Measurements from ENCODE around the gene PKP2.

Gene PKP2

GRCh38 chr12:32777159-32777558, 119.4 kb downstream of the PKP2 start:
- DNase-seq (ENCODE audit: low read depth, low spot score): no peak
- in situ Hi-C loops (cut with HindIII; ENCODE audit: low sequenced_read_pairs): no loop called here
- no peak for TF ChIP-seq CTCF (IDR thresholded peaks at IDR 0.05; ENCODE audit: low read depth, low read length)
- no peak overlapping the region for H3K4me3 ChIP-seq (ENCODE audit: low read depth, low read length)

GRCh38 chr12:32776258-32776657, 120.3 kb downstream of the PKP2 start:
- H3K4me3 ChIP-seq (ENCODE audit: low read depth, low read length): no peak overlapping the region
- no peak for DNase-seq (ENCODE audit: low read depth, low spot score)
- TF ChIP-seq CTCF (IDR thresholded peaks at IDR 0.05; ENCODE audit: low read depth, low read length): no peak
- in situ Hi-C loops (cut with HindIII; ENCODE audit: low sequenced_read_pairs): no loop called here

- no peak overlapping the region for H3K4me3 ChIP-seq (ENCODE audit: low read depth, low read length)
- no peak for TF ChIP-seq CTCF (IDR thresholded peaks at IDR 0.05; ENCODE audit: low read depth, low read length)
- in situ Hi-C loops (cut with HindIII; ENCODE audit: low sequenced_read_pairs): no loop called here
- no peak for DNase-seq (ENCODE audit: low read depth, low spot score)
Measured at GRCh38 chr12:32773691-32774090, 122.9 kb downstream of the PKP2 start.

- TF ChIP-seq CTCF (IDR thresholded peaks at IDR 0.05; ENCODE audit: low read depth, low read length): no peak
Measured at GRCh38 chr12:32770141-32770540, 126.4 kb downstream of the PKP2 start.

GRCh38 chr12:32768518-32768917, 128.1 kb downstream of the PKP2 start:
- H3K4me3 ChIP-seq (ENCODE audit: low read depth, low read length): no peak overlapping the region
- DNase-seq (ENCODE audit: low read depth, low spot score): no peak
- in situ Hi-C loops (cut with HindIII; ENCODE audit: low sequenced_read_pairs): no loop called here
- no peak for TF ChIP-seq CTCF (IDR thresholded peaks at IDR 0.05; ENCODE audit: low read depth, low read length)

More at GRCh38 chr12:32770141-32770540, 126.4 kb downstream of the PKP2 start:
- DNase-seq (ENCODE audit: low read depth, low spot score): no peak
- in situ Hi-C loops (cut with HindIII; ENCODE audit: low sequenced_read_pairs): no loop called here
- H3K4me3 ChIP-seq (ENCODE audit: low read depth, low read length): no peak overlapping the region

GRCh38 chr12:32765906-32766305, 130.7 kb downstream of the PKP2 start:
- no peak for TF ChIP-seq CTCF (IDR thresholded peaks at IDR 0.05; ENCODE audit: low read depth, low read length)
- DNase-seq (ENCODE audit: low read depth, low spot score): no peak
- H3K4me3 ChIP-seq (ENCODE audit: low read depth, low read length): no peak overlapping the region
- in situ Hi-C loops (cut with HindIII; ENCODE audit: low sequenced_read_pairs): no loop called here

GRCh38 chr12:32761716-32762115, 134.9 kb downstream of the PKP2 start:
- in situ Hi-C loops (cut with HindIII; ENCODE audit: low sequenced_read_pairs): no loop called here

More at GRCh38 chr12:32761716-32762115, 134.9 kb downstream of the PKP2 start:
- no peak for TF ChIP-seq CTCF (IDR thresholded peaks at IDR 0.05; ENCODE audit: low read depth, low read length)
- no peak for DNase-seq (ENCODE audit: low read depth, low spot score)
- H3K4me3 ChIP-seq (ENCODE audit: low read depth, low read length): no peak overlapping the region

Data from astrocyte of the spinal cord (primary cell).